GM12878 (cell line): ENCODE measurements around the gene WDFY1.

Source experiments
- CBX3 ChIP-seq: fragments of 200-600 bp; sonication (generic); IDR thresholded peaks from 2 replicates; pipeline ENCODE4 v1.6.1; 2016; ENCODE audit warnings: low read depth, borderline replicate concordance
- EP300 ChIP-seq, 2 experiments: fragments of 150-350 bp in 1 of 2; IDR thresholded peaks; 2 replicates each; pipeline ENCODE4 v1.6.1; 2011 to 2012; ENCODE audit warnings: low read depth in 2 of 2, low read length in 2 of 2, borderline replicate concordance in 1 of 2, improper control_type of control experiment in 1 of 2, inconsistent platforms in 1 of 2; ENCODE audit not compliant: control insufficient read depth in 1 of 2
- FOXK2 ChIP-seq: fragments of 450-650 bp; IDR thresholded peaks from 2 replicates; pipeline ENCODE4 v1.6.1; 2017; ENCODE audit warnings: mild to moderate bottlenecking, moderate library complexity
- GABPA ChIP-seq: IDR thresholded peaks from 2 replicates; pipeline ENCODE4 v1.6.1; 2014; ENCODE audit warnings: antibody characterized with exemption, low read depth, mild to moderate bottlenecking, inconsistent platforms
- JUNB ChIP-seq: IDR thresholded peaks from 2 replicates; pipeline ENCODE4 v1.6.1; 2016; ENCODE audit warnings: antibody characterized with exemption, mild to moderate bottlenecking
- RAD51 ChIP-seq: fragments of 450-650 bp; IDR thresholded peaks from 2 replicates; pipeline ENCODE4 v1.6.1; 2016; ENCODE audit warnings: moderate library complexity, mild to moderate bottlenecking, inconsistent platforms
- SIN3A ChIP-seq: IDR thresholded peaks from 2 replicates; pipeline ENCODE4 v1.6.1; 2012; ENCODE audit warnings: low read depth, low read length, improper control_type of control experiment
- SRF ChIP-seq, 2 experiments: IDR thresholded peaks; 2 replicates each; pipeline ENCODE4 v1.6.1; 2011; ENCODE audit warnings: low read depth in 2 of 2, low read length in 2 of 2, mild to moderate bottlenecking in 1 of 2, moderate library complexity in 1 of 2
- TAF1 ChIP-seq: IDR thresholded peaks from 2 replicates; pipeline ENCODE4 v1.6.1; 2011; ENCODE audit warnings: mild to moderate bottlenecking, low read depth, low read length, borderline replicate concordance
- TARDBP ChIP-seq: IDR thresholded peaks from 2 replicates; pipeline ENCODE4 v1.6.1; 2016; ENCODE audit warnings: borderline replicate concordance
- TCF3 ChIP-seq: IDR thresholded peaks from 2 replicates; pipeline ENCODE4 v1.6.1; 2012; ENCODE audit warnings: low read depth, mild to moderate bottlenecking, low read length, borderline replicate concordance; ENCODE audit not compliant: insufficient read depth
- TF ChIP-seq, protein P1 (sequence below), 3 experiments: IDR thresholded peaks in 2 of 3; conservative IDR thresholded peaks in 1 of 3; 2 replicates each; pipeline ENCODE4 v1.5.1; 2011; ENCODE audit warnings: low read depth in 3 of 3, low read length in 3 of 3, mild to moderate bottlenecking in 3 of 3, control low read depth in 2 of 3, moderate library complexity in 2 of 3, inconsistent platforms in 1 of 3, mixed read lengths in 1 of 3; ENCODE audit not compliant: control insufficient read depth in 2 of 3, insufficient read depth in 1 of 3; ENCODE audit errors: extremely low read depth in 1 of 3

DNA sequence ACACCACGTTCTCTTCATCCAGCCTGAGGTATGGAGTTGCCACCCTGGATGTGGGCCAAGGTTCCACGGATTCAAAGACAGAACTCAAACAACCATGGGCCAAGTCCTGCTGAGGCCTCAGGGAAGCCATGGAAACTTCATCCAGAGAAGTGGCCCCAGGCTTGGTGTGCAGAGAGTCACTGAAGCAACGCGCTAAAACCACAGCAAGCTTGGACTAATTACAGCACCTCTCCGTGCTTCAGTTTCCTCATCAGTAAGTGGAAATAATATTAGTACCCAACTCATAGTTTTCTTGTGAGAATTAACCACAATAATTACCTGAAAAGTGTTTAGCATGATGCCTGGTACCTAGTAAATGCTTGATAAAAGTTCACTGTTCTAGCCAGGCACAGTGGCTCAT is 88.6 kb downstream of the WDFY1 start:
- TF ChIP-seq, protein P1, sequence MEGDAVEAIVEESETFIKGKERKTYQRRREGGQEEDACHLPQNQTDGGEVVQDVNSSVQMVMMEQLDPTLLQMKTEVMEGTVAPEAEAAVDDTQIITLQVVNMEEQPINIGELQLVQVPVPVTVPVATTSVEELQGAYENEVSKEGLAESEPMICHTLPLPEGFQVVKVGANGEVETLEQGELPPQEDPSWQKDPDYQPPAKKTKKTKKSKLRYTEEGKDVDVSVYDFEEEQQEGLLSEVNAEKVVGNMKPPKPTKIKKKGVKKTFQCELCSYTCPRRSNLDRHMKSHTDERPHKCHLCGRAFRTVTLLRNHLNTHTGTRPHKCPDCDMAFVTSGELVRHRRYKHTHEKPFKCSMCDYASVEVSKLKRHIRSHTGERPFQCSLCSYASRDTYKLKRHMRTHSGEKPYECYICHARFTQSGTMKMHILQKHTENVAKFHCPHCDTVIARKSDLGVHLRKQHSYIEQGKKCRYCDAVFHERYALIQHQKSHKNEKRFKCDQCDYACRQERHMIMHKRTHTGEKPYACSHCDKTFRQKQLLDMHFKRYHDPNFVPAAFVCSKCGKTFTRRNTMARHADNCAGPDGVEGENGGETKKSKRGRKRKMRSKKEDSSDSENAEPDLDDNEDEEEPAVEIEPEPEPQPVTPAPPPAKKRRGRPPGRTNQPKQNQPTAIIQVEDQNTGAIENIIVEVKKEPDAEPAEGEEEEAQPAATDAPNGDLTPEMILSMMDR (IDR thresholded peaks at IDR 0.05 in 2 of 3, conservative IDR thresholded peaks at IDR 0.05 in 1 of 3; ENCODE audit: control insufficient read depth in 2 of 3, extremely low read depth in 1 of 3, insufficient read depth in 1 of 3, low read depth in 3 of 3, low read length in 3 of 3), result no peak
- TF ChIP-seq SIN3A (no peak), FOXK2 (no peak), EP300 (IDR thresholded peaks at IDR 0.05; ENCODE audit: borderline replicate concordance in 1 of 2, control insufficient read depth in 1 of 2, low read depth in 2 of 2, low read length in 2 of 2) (no peak), TAF1 (no peak), RAD51 (no peak), CBX3 (no peak), TARDBP (no peak), SRF (IDR thresholded peaks at IDR 0.05; ENCODE audit: low read depth in 2 of 2, low read length in 2 of 2) (no peak), TCF3 (no peak), GABPA (no peak), JUNB (no peak)
